ENCODE measurements around the gene SETDB1. TPM values are rescaled to one million over a fixed set of nuclear protein-coding genes. Genes with fewer than 3 reads are reported as not detected.

SETDB1 gene
- total RNA-seq, 4 donors from 2014 or later: 21.8 to 63.2 (median 54.4) TPM

- Histone ChIP-seq H3K9me3 (no peaks in the 10 kb centered on the region), H3K4me3 (no peak overlapping the region), H3K27me3 (no peaks in the 10 kb centered on the region), H3K36me3 (no peaks in the 10 kb centered on the region), H3K27ac (no peak overlapping the region), H3K4me1 (peaks cover 0 to 4% of the 10 kb centered on the region in 2 donors)
- DNase-seq: no peak
- TF ChIP-seq, protein P1, sequence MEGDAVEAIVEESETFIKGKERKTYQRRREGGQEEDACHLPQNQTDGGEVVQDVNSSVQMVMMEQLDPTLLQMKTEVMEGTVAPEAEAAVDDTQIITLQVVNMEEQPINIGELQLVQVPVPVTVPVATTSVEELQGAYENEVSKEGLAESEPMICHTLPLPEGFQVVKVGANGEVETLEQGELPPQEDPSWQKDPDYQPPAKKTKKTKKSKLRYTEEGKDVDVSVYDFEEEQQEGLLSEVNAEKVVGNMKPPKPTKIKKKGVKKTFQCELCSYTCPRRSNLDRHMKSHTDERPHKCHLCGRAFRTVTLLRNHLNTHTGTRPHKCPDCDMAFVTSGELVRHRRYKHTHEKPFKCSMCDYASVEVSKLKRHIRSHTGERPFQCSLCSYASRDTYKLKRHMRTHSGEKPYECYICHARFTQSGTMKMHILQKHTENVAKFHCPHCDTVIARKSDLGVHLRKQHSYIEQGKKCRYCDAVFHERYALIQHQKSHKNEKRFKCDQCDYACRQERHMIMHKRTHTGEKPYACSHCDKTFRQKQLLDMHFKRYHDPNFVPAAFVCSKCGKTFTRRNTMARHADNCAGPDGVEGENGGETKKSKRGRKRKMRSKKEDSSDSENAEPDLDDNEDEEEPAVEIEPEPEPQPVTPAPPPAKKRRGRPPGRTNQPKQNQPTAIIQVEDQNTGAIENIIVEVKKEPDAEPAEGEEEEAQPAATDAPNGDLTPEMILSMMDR (IDR thresholded peaks at IDR 0.05): no peak
- TF ChIP-seq POLR2A (IDR thresholded peaks at IDR 0.05): no peak
- intact Hi-C loops (cut with DNase I; ENCODE audit: low total_unique reads): no loop called here
Measured at GRCh38 chr1:150965605-150966004, 39.4 kb downstream of the SETDB1 start.

- Histone ChIP-seq H3K4me3 (no peak overlapping the region), H3K27ac (no peak overlapping the region), H3K27me3 (no peaks in the 10 kb centered on the region), H3K36me3 (no peaks in the 10 kb centered on the region), H3K4me1 (peaks cover 0 to 8% of the 10 kb centered on the region in 2 donors), H3K9me3 (no peaks in the 10 kb centered on the region)
- intact Hi-C loops (cut with DNase I; ENCODE audit: low total_unique reads): no loop called here
- no peak for DNase-seq
- TF ChIP-seq, protein P1 (IDR thresholded peaks at IDR 0.05): no peak
- no peak for TF ChIP-seq POLR2A (IDR thresholded peaks at IDR 0.05)
Measured at GRCh38 chr1:150966011-150966410, 39.8 kb downstream of the SETDB1 start.

DNA sequence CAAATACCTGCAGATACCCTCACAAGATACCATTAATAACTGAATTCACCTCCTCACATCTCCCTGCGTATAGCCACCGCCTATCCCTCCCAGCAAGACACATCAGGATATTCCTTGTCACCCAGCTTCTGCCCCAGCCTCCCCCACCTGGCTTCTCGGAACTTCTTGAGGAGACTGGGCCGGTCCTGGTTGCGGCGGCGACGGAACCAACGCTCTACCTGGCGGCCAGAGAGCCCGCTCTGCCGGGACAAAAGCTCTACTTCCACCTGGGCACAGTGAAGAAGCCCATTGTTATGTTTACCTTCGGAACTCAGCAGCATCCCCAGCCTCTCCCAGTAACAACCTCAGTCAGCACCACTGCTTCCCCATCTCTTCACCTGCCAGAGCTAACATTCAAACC lies 41.8 kb downstream of the SETDB1 start:
- Histone ChIP-seq H3K9me3 (no peaks in the 10 kb centered on the region), H3K4me1 (peaks cover 8 to 26% of the 10 kb centered on the region in 2 donors), H3K4me3 (no peak overlapping the region), H3K27me3 (no peaks in the 10 kb centered on the region), H3K27ac (no peak overlapping the region), H3K36me3 (no peaks in the 10 kb centered on the region)
- intact Hi-C loops (cut with DNase I; ENCODE audit: low total_unique reads): no loop called here
- DNase-seq: no peak
- no peak for TF ChIP-seq POLR2A (IDR thresholded peaks at IDR 0.05)
- TF ChIP-seq, protein P1 (IDR thresholded peaks at IDR 0.05): no peak

GRCh38 chr1:150968491-150968890 lies 42.3 kb downstream of the SETDB1 start:
- intact Hi-C loops (cut with DNase I; ENCODE audit: low total_unique reads): no loop called here
- no peak overlapping the region for H3K4me3 ChIP-seq
- no peaks in the 10 kb centered on the region for H3K9me3 ChIP-seq
- H3K4me1 ChIP-seq: peaks cover 8 to 31% of the 10 kb centered on the region in 2 donors
- no peak overlapping the region for H3K27ac ChIP-seq
- DNase-seq: no peak
- no peaks in the 10 kb centered on the region for H3K27me3 ChIP-seq
- TF ChIP-seq, protein P1 (IDR thresholded peaks at IDR 0.05): no peak
- TF ChIP-seq POLR2A (IDR thresholded peaks at IDR 0.05): no peak
- no peaks in the 10 kb centered on the region for H3K36me3 ChIP-seq

DNA sequence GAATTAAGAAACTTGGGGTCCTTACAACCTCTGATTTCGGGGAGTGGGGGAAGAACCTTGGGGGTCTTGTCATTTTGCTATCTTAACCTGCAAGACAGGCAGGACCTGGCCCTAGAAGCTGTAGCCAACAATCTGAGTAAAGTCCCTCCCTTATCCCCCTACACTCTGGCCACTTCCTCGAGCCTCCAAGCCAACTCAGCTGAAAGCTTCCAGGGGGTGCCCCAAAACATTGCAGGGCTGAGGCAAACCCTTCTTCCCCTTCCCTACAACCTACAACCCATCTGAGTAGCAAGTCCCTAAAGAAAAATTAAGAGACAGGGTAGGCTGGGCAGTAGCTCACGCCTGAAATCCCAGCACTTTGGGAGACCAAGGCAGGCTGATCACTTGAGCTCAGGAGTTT lies 43.5 kb downstream of the SETDB1 start:
- H3K27me3 ChIP-seq: no peaks in the 10 kb centered on the region
- H3K36me3 ChIP-seq: no peaks in the 10 kb centered on the region
- H3K9me3 ChIP-seq: no peaks in the 10 kb centered on the region
- intact Hi-C loops (cut with DNase I; ENCODE audit: low total_unique reads): no loop called here
- DNase-seq: no peak
- no peak overlapping the region for H3K27ac ChIP-seq
- no peak for TF ChIP-seq POLR2A (IDR thresholded peaks at IDR 0.05)
- TF ChIP-seq, protein P1 (IDR thresholded peaks at IDR 0.05): no peak
- no peak overlapping the region for H3K4me3 ChIP-seq
- peaks cover 8 to 33% of the 10 kb centered on the region in 2 donors for H3K4me1 ChIP-seq
